K562 treated with DMSO at 1 percent for 24 hours (cell line): ENCODE results near the gene SMTNL1. TPM values are rescaled to one million over a fixed set of nuclear protein-coding genes. Genes with fewer than 3 reads are reported as not detected.

Experiments
- total RNA-seq: library from RNA; unstranded; fragments of 300-600 nt; gene quantifications from 2 replicates; pipeline ENCODE4 v1.2.3, GENCODE V29; 2022; ENCODE audit warnings: low read depth; ENCODE audit not compliant: insufficient read depth

Gene SMTNL1
- 0.22 TPM in 1 of 2 replicates, not detected in the other for total RNA-seq

GRCh38 chr11:57536947-57537619 lies at the start of gene SMTNL1:
SMTNL1 (plus strand) TSS chr11:57537595; CDS start chr11:57542643, 5,048 bp downstream.

GRCh38 chr11:57515332-57516060 lies 21.9 kb upstream of the SMTNL1 start, which contains the start of gene SLC43A1:
SLC43A1 (minus strand) TSS chr11:57515702; CDS start chr11:57514111, 1,591 bp downstream.

GRCh38 chr11:57530596-57531507 lies 6.5 kb upstream of the SMTNL1 start, which contains the start of gene TIMM10:
TIMM10 (minus strand) TSS chr11:57530754; CDS start chr11:57530189, 565 bp downstream.

GRCh38 chr11:57567515-57568329 lies 30.3 kb downstream of the SMTNL1 start, which contains the start of gene UBE2L6:
UBE2L6 (minus strand) TSS chr11:57567672; CDS start chr11:57567611, 61 bp downstream.

GRCh38 chr11:57597461-57597915 lies 60.1 kb downstream of the SMTNL1 start, which contains the start of gene SERPING1:
SERPING1 (plus strand) TSS chr11:57597685; CDS start chr11:57598271, 586 bp downstream.

Other genes starting within 250 kb of the SMTNL1 start
- gene TNKS1BP1, start 212.6 kb upstream of the SMTNL1 start, total RNA-seq = 44.3 and 54.2 TPM in 2 replicates
- gene SSRP1, start 201.7 kb upstream of the SMTNL1 start, total RNA-seq = 165 and 171 TPM in 2 replicates
- 0.15 TPM in 1 of 2 replicates, not detected in the other for gene P2RX3, start 199.2 kb upstream of the SMTNL1 start, total RNA-seq
- gene PRG3, start 156.4 kb upstream of the SMTNL1 start, total RNA-seq = not detected in 2 replicates
- gene PRG2, start 146.9 kb upstream of the SMTNL1 start, total RNA-seq = 13.8 and 17.3 TPM in 2 replicates
- gene SLC43A3, start 110.5 kb upstream of the SMTNL1 start, total RNA-seq = 101 and 116 TPM in 2 replicates
- 8.8 and 11.7 TPM in 2 replicates for gene RTN4RL2, start 77.1 kb upstream of the SMTNL1 start, total RNA-seq
- 86.0 and 90.3 TPM in 2 replicates for gene SLC43A1, start 21.9 kb upstream of the SMTNL1 start, total RNA-seq
- gene TIMM10, start 6.8 kb upstream of the SMTNL1 start, total RNA-seq = 46.0 and 49.7 TPM in 2 replicates
- gene UBE2L6, start 30.1 kb downstream of the SMTNL1 start, total RNA-seq = 116 and 119 TPM in 2 replicates
- 0.52 and 1.9 TPM in 2 replicates for gene SERPING1, start 60.1 kb downstream of the SMTNL1 start, total RNA-seq
- 2.0 and 2.3 TPM in 2 replicates for gene YPEL4, start 112.3 kb downstream of the SMTNL1 start, total RNA-seq
- 19.8 and 20.6 TPM in 2 replicates for gene CLP1, start 120.2 kb downstream of the SMTNL1 start, total RNA-seq
- 36.2 and 37.4 TPM in 2 replicates for gene ZDHHC5, start 130.5 kb downstream of the SMTNL1 start, total RNA-seq
- 26.5 and 28.3 TPM in 2 replicates for gene MED19, start 174.6 kb downstream of the SMTNL1 start, total RNA-seq
- gene TMX2, start 175.0 kb downstream of the SMTNL1 start, total RNA-seq = 82.5 and 83.5 TPM in 2 replicates
- 281 and 310 TPM in 2 replicates for gene SELENOH, start 203.9 kb downstream of the SMTNL1 start, total RNA-seq
- gene BTBD18, start 214.2 kb downstream of the SMTNL1 start, total RNA-seq = not detected in 2 replicates
- gene CTNND1, start 224.2 kb downstream of the SMTNL1 start, total RNA-seq = 51.7 and 54.3 TPM in 2 replicates